Psoas muscle (tissue), 8 donors: Measurements from ENCODE around the gene ACADL. TPM values are rescaled to one million over a fixed set of nuclear protein-coding genes. Genes with fewer than 3 reads are reported as not detected.

Source experiments
- ATAC-seq, 4 donors: fragments of 200-7000 bp; cut with Tn5 transposase; one replicate each; pipeline ENCODE4 v1.9.1; 2020; ENCODE audit warnings: moderate library complexity in 3 of 4, mild to moderate bottlenecking in 2 of 4
- DNase-seq, 2 donors: peaks; one replicate each; pipeline ENCODE4 v3.0.0-alpha.2; 2020
- H3K27ac ChIP-seq: fragments of 200-600 bp; one replicate; pipeline ENCODE4 v1.8.0; 2022
- H3K27me3 ChIP-seq, 3 donors: fragments of 200-600 bp in 1 of 3; one replicate each; pipeline versions ENCODE4 v1.6.1 to v1.8.0; 2013 to 2022; ENCODE audit warnings: low read length in 2 of 3, mild to moderate bottlenecking in 2 of 3, moderate library complexity in 1 of 3; ENCODE audit not compliant: insufficient read depth in 3 of 3
- H3K36me3 ChIP-seq, 2 donors: fragments of 200-600 bp in 1 of 2; one replicate each; pipeline versions ENCODE4 v1.6.1 to v1.8.0; 2013 to 2022; ENCODE audit warnings: low read depth in 1 of 2, mild to moderate bottlenecking in 1 of 2, moderate library complexity in 1 of 2; ENCODE audit not compliant: insufficient read depth in 1 of 2
- H3K4me1 ChIP-seq: fragments of 200-600 bp; one replicate; pipeline ENCODE4 v1.8.0; 2022
- H3K4me3 ChIP-seq: fragments of 200-600 bp; one replicate; pipeline ENCODE4 v1.8.0; 2022; ENCODE audit warnings: mild to moderate bottlenecking
- H3K9me3 ChIP-seq: fragments of 200-600 bp; one replicate; pipeline ENCODE4 v1.8.0; 2022
- intact Hi-C, 2 donors: fragments of 100-400 bp; cut with DNase I; formaldehyde crosslinking; loops; one replicate each; pipeline versions ENCODE4 v1.11.0 to v1.14.2; 2022
- polyA plus RNA-seq, 3 donors: library from polyadenylated mRNA; stranded (reverse); fragments of 200-250 nt; gene quantifications; one replicate each; pipeline ENCODE4 v1.2.3, GENCODE V29; 2013
- total RNA-seq, 4 donors: library from RNA; stranded (reverse); fragmentation: NEBNext Ultra II Directional in 2 of 4; extraction: Animal tissue kit (Norgen Biotek cat#: 25700) in 2 of 4; gene quantifications; one replicate each; pipeline versions ENCODE4 v1.2.1 to v1.2.4, GENCODE V29; 2021 to 2023
- TF ChIP-seq, protein P1 (sequence below): fragments of 200-600 bp; IDR thresholded peaks from one replicate; pipeline ENCODE4 v1.8.0; 2022; ENCODE audit warnings: antibody characterized with exemption
- donor health status: healthy with polysubstance abuse.
- donor health status: DM: no; HTN: no; CAD: no; lungs with moderate emphysema.
- donor health status: Bipolar disorder and iron deficiency.
- donor health status: healthy.
- donor health status: DM: yes; HTN: yes; CAD: no.
- donor health status: DM: no; HTN: no; CAD: no.
- donor health status: DM: no; HTN: no; CAD: no.
- donor health status: DM: yes; HTN: yes; CAD: no.

The ACADL gene
- total and polyA plus RNA-seq, 7 donors: 1.1 to 14.7 (median 6.8) TPM

DNA sequence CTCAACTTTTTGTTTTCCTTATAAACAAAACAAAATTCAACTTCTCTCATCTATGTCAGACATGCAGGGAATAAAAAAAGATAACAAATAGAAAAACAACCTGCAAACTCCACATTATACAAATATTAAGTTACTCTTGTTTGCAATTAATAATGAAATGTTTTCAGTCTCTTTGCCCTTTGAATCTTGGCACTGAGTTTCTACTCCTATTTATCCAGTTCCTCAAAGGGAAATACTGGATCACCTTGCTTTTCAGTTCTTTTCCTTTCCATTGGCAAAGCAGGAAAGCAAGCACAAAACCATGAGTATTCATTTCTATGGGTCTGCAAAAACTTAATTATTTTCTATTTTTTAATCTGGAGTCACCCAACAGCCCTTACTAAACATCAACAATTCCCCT, 77.6 kb downstream of the ACADL start:
- H3K9me3 ChIP-seq: no peaks in the 10 kb centered on the region
- no peaks in the 10 kb centered on the region for H3K4me1 ChIP-seq
- H3K27me3 ChIP-seq: no peaks in the 10 kb centered on the region
- H3K4me3 ChIP-seq: no peak overlapping the region
- ATAC-seq (no peak), DNase-seq (no peak)
- H3K36me3 ChIP-seq: peaks cover 0 to 21% of the 10 kb centered on the region in 2 donors
- no peak overlapping the region for H3K27ac ChIP-seq
- TF ChIP-seq, protein P1, sequence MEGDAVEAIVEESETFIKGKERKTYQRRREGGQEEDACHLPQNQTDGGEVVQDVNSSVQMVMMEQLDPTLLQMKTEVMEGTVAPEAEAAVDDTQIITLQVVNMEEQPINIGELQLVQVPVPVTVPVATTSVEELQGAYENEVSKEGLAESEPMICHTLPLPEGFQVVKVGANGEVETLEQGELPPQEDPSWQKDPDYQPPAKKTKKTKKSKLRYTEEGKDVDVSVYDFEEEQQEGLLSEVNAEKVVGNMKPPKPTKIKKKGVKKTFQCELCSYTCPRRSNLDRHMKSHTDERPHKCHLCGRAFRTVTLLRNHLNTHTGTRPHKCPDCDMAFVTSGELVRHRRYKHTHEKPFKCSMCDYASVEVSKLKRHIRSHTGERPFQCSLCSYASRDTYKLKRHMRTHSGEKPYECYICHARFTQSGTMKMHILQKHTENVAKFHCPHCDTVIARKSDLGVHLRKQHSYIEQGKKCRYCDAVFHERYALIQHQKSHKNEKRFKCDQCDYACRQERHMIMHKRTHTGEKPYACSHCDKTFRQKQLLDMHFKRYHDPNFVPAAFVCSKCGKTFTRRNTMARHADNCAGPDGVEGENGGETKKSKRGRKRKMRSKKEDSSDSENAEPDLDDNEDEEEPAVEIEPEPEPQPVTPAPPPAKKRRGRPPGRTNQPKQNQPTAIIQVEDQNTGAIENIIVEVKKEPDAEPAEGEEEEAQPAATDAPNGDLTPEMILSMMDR: no peak
- intact Hi-C loops: no loop called here

Other genes starting within 250 kb of the ACADL start
- gene RPE, start 222.8 kb downstream of the ACADL start, total RNA-seq: 10 to 100 TPM; 12.4 to 23.3 (median 16.5) TPM
- 10 to 100 TPM in 2 of 3 donors, 1 to 10 TPM in 1; 6.9 to 16.6 (median 14.2) TPM for gene RPE, start 222.8 kb downstream of the ACADL start, polyA plus RNA-seq
- 10 to 100 TPM; 11.4 to 21.5 (median 15.5) TPM for gene KANSL1L, start 54.0 kb downstream of the ACADL start, total RNA-seq
- gene KANSL1L, start 54.0 kb downstream of the ACADL start, polyA plus RNA-seq: 10 to 100 TPM in 1 of 3 donors, 1 to 10 TPM in 2; 1.8 to 14.9 (median 6.3) TPM
- 1,000 to 10,000 TPM; 2,801 to 9,971 (median 3,746) TPM for gene MYL1, start 89.7 kb upstream of the ACADL start, total RNA-seq
- 1,000 to 10,000 TPM; 2,439 to 6,609 (median 5,589) TPM for gene MYL1, start 89.7 kb upstream of the ACADL start, polyA plus RNA-seq